Measurements from ENCODE around the gene SLC25A23. TPM values are rescaled to one million over a fixed set of nuclear protein-coding genes. Genes with fewer than 3 reads are reported as not detected.
A peak's percentile ranks its signal among the peaks of the same experiment; 100 is the strongest.

The SLC25A23 gene
- total and polyA plus RNA-seq, 9 of the 15 experiments (the other 6 are each of a cell fraction or from before 2014, with no cell fraction given) = 6.1 to 72.0 (median 26.6) TPM

- TF ChIP-seq FOXJ2 (tag; IDR thresholded peaks at IDR 0.05) = no peak
- no peak for TF ChIP-seq RNF219 (CRISPR knock-in tag; IDR thresholded peaks at IDR 0.05)
- 0 out of 2 replicates have a peak, but pooled peaks have one; percentile 56 for TF ChIP-seq BACH1 (tag; IDR thresholded peaks at IDR 0.05)
- no peak for TF ChIP-seq MTA2 (IDR thresholded peaks at IDR 0.05; ENCODE audit: low read depth)
- no peak for TF ChIP-seq ZNF140 (CRISPR knock-in tag; IDR thresholded peaks at IDR 0.05)
- TF ChIP-seq ZKSCAN1 (IDR thresholded peaks at IDR 0.05; ENCODE audit: low read depth, low read length) = no peak
- no peak for TF ChIP-seq FOXO4 (CRISPR knock-in tag; IDR thresholded peaks at IDR 0.05)
- TF ChIP-seq BHLHE40 (IDR thresholded peaks at IDR 0.05; ENCODE audit: low read length) = peak; percentile 79
- no peak for TF ChIP-seq JUNB (CRISPR knock-in tag; conservative IDR thresholded peaks at IDR 0.05)
- TF ChIP-seq PML (IDR thresholded peaks at IDR 0.05; ENCODE audit: low read length) = no peak
- TF ChIP-seq TAF7 (tag; IDR thresholded peaks at IDR 0.05) = no peak
- TF ChIP-seq AFF1 (IDR thresholded peaks at IDR 0.05; ENCODE audit: low read depth in 1 of 2, partially characterized antibody in 2 of 2) = peak in 1 of 2 experiments; percentile 70
- TF ChIP-seq ZNF717 (CRISPR knock-in tag; IDR thresholded peaks at IDR 0.05) = no peak
- no peak for TF ChIP-seq ARID3B (CRISPR knock-in tag; IDR thresholded peaks at IDR 0.05; ENCODE audit: borderline replicate concordance)
- no peak for TF ChIP-seq SMAD1 (IDR thresholded peaks at IDR 0.05; ENCODE audit: low read depth, low read length, partially characterized antibody)
These were observed 34.5 kb downstream of the SLC25A23 start (continued) for GRCh38 chr19:6424939-6425731.

Measured in K562 (cell line).